HG03280 (cell line): ENCODE data around the gene SLC10A3.

ENCODE experiments used
- ATAC-seq: cut with Tn5 transposase; IDR thresholded peaks from one replicate; pipeline ENCODE4 v1.9.1; 2021; ENCODE audit warnings: mild to moderate bottlenecking, moderate library complexity; ENCODE audit not compliant: unreplicated experiment

The SLC10A3 gene

DNA sequence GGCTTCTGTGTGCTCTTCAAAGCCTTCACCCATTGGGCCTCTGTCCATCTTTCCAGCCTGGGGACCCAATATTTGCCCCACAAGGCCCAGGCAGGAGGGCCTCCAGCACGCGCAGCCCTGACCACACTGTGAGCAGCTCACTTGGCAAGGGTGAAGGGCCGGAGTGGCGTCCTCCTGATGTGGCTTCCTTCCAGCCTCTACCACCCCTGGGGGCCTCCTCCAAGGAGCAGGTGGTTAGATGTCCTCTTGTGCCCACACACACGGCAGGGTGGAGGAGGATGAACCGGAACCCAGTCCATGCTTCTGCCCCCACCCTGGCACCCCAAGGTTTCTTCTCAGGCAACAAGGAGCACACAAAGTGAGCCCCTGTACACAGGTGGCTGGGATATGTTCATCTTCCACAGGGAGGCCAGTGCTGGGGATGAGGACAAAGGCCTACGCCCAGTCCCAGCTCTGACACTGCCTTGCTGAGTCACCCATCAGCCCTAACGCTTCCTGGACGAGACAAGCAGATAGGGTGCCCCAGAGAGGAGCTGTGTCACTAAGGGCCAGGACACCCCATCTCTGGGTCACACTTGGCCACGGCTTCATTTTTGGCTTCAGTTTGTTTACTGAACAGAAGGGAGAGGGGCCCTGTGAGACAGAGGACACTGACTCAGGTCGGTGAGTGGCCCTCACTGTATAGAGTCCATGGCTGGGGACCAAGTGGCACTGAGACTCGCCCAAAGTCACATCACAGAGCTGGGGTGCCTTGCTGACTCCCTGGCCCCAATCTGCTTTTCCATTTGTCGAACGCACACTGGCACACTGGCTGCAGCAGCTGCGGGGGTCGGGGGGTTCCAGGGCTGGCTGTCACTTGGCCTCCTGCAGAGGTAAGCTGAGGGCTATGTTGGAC is 5.9 kb downstream of the SLC10A3 start:
- ATAC-seq, result no peak

DNA sequence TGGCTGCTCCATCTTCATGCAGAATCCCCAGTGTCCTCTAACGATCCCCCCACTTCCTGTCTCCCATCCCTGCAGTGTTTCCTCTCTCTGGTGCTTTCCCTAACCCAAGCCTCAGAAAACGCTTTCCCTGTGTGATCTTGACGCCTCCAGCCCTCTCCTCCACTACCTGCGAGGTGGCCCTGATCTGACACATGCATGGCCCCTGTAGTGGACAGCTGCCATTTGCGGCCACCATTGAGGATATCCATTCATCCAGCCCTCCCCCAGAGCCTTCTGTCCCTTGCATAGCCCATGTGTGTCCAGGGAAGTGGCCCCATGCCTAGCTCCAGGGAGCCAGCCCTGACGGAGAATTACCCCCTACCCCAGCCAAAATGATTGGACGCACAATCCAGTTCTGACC is 7.1 kb downstream of the SLC10A3 start:
- no peak for ATAC-seq

DNA sequence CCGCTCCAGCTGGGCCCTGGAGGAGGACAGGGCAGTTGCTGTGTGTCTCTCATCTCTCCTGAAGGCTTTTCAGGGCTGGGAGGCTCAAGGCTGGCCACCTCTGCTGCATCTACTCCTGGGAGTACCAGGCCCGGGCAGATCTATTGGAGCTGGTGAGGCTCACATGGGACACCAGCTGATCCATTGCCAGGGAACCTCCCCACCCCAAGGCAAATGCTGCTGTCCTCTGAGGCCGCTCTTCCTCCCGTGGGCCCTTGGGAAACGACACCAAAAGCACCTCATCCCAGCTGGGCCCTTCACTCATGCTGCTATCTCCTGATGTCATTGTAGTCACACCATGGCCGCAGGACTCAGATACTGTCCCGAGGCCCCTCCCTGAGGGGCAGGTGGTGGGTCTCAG is 7.6 kb downstream of the SLC10A3 start:
- ATAC-seq, result no peak

DNA sequence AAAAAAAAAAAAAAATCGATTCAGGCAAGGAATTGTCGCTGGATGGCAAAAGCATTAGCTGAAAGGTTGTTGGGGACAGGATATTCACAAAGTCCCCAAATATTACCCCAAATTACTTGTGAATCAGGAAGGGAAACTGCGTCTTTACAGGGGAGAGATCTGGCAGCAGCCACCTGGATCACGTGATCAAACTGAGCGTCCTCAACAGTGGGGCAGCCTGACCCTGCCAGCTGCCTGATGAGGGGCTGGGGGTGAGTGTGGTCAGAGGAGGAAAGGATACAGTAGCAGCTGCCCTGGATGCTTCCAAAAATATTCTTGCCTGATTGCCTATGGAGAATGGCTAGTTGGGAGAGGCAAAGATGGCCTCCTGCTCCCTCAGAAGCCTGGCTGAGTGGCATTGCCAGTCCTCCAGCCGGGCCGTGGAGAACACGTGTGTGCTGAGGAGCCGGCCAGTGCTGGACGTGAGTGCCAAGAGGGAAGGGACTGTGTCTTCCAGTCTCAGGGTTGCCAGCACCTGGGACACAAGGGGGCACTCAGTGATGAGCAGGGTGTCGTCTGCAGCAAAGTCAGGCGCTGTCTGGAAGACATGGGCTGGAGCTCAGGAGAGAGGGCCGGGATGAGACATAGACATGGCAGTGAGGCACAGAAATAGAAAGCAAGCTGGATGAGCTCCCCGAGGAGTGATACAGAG is 8.4 kb downstream of the SLC10A3 start:
- no peak for ATAC-seq

DNA sequence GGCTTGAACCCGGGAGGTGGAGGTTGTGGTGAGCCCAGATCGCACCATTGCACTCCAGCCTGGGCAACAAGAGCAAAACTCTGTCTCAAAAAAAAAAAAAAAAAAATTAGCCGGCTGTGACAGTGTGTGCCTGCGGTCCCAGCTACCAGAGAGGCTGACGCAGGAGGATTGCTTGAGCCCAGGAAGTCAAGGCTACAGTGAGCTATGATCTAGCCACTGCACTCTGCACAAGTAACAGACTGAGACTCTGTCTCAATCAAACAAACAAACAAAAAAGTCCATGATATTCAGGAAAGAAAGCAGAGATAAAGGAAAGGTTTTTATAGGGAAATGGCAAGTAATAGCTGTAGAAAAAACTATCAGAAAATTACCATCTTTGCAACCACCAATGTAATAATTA is 9.2 kb downstream of the SLC10A3 start:
- ATAC-seq, result no peak

DNA sequence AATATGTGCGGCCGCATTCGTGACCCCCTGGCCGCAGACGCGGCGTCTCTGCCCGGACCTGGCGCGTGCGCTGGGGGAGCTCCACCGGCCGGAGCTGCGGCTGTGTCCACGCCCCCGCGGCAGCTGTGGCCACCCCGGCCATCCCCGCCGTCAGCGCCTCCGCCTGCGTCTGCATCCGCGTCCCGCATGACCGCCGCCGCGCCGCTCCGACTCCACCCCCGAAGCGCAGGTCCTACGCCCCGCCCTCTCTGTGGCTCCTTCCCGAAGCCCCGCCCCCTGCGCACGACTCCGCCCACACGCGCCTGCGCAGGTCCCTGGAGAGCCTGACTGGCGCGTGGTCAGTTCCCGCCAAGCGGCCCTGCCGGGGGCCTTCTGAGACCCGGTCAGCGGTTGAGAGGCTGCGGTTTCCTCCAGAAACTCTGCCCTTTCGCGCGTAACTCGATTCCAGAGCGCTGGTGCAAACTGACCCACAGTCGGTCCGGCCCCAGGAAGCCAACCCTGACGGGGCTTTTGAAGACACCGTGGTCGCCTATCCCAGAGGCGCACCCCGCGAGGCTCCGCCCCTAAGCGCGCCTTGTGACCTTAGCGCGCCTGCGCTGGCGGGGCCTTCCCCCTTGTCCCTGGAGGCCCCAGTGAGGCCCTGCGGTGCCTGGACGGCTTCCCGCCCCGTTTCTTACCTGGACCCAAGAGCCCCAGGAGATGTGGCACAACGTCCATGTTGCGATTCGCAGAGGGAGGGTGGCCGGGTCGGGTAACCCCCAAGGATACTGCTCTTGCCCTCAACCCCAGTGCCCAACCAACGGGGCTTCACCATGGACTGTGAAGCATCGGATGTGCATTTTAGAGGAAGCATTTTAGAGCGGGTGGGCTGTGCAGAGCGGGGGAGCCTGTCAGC is 11.5 kb downstream of the SLC10A3 start, which contains the start of gene LAGE3:
Gene LAGE3, minus strand, starts transcription at position 554 of the 895 bp plus-strand sequence. Its CDS starts 366 bp downstream, at position 188.
- peak; percentile 81 for ATAC-seq

DNA sequence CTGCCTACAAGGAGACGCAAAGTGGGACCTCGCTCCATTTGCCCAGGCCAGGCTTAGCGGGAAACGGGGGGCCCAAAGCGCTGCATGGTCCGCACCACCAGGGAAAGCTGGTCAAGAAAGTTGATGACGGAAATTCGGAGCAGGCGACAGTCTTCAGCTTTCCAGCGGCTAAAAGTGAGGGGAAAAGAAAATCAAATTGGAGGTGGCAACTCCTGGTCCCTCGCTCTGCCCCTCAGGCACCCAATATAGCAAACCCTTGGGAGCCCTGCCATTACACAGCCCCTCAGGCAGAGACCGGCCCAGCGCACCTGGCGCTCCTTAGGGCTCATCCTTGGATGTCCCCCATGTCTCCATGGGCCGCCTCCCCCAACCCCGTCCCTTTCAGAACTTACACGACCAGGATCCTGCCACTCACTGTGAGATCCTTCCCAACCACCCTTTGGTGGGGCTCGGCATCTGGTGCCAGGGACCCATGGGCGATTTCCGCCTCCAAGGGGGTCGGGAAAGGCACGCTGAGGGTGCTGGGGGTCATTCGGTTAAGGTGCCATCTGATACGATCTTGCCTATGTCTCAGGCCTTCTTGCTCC is 12.4 kb downstream of the SLC10A3 start:
- ATAC-seq, result no peak

DNA sequence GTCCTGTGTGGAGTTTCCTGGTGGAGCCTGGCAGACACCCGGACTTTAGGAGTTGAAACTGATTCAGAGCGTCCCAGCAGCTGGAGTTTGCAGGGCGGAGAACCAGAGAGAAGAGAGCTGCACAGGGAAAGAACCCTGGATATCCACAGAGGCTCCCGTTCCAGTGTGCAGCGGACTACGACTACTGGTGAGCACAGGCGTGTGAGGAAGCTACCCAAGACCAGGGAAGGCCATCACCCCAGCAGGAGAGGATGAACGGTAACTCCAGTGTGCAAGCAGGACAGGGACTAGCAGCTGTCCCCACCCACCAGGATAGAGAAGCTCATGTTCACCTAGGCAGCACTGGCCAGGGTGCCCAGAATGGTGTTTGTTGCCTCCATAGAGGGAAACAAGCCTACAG is 13.6 kb downstream of the SLC10A3 start:
- ATAC-seq, result no peak

DNA sequence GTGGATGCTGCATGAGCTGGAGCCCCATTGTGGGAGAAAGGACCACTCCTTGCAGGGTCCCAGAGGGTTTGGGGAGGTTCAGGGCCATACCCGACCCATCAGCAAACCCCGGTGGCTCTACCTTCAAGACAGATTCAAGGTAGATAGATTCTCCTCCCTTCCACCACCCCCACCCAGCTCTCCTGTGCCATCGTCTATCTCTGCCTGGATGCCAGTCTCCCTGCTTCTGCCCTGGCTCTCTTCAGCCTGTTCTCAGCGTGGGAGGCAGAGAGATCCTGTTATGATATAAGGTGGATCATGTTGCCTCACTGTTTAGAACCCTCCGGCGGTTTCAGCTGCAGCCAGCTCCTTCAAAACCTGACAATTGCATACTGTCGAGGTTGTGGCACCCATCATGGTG is 16.7 kb downstream of the SLC10A3 start:
- ATAC-seq, result no peak

DNA sequence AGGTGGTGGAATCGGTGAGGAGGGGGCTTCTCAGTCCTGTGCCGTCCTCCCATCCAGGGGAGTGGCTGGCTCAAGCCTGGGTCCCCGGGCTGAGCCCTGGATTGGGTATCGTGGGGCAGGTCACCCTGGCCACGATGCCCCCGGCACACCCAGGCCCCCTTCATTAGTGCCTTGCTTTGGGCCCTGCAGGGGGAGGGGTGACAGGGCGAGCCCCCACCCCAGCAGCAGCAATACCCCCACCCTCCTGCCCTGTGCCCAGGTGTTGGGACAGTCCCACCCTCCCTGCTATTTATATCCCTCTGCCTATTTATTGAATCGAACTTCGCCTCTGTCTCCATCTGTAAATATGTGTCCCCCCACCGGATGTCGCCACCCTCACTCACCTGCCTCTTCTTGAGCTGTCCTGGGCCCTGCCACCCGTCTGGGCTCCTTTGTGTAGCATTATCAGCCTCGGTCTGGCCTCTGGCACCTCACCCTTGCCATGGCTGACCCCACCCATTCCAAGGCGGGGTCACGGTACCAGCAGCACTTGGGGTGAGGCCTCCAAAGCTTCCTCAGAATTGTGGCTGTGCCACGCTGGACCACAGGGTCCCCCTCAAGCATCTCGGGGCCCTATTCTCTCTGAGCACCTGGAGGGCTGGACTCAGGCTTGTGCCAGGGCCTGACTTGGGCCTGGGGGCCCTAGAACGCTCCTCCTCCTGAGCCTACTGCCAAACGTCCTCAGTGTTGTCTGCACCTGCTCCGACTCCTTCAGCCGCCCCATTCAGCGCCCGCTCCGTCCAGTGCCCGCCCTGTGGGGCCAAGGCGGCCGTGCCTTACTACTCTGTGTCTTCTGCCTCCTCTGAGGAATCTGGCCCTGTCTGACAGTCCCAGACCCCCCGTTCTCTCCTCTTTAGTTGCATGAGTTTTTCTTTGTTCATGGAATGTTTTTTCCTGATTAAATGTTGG is 17.5 kb downstream of the SLC10A3 start:
- no peak for ATAC-seq

DNA sequence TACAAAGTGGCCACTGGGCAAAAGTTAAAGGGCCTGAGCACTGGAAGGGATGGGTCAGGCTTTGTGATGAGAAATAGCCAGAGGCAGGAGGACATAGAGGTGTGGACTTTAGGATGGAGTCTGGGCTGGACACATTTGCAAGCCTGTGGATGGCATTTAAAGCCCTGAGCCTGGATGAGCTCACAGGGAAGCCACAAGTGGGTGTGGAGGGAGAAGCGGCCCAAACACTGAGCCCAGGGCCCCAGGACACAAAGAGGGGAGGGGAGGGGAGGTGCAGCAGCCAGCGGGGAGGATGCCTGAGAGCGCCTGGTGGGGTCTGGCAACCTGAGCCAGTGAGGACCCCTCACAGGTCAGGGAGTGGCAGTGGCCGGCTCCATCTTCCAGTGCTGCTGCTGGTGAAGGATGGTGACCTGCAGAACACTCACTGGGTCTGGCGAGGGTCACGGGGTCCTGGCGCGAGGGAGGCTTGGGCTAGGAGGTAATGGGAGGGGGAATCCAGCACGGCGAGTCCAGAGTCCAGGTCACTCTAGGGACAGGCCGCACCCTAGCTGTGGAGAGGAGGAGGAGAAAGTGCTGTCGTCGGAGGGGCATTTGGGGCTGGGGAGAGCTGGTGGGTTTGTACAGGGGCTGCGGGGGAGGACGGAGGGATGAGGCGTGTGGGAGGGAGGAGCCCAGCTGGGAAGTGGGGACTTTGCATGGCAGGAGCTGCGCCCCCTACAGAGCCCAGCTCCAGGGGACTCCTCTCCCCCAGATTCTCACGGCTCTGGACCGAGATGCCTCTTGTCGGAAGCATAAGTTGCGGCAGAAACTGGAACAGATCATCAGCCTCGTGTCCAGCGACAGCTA is 18.4 kb downstream of the SLC10A3 start:
- no peak for ATAC-seq

DNA sequence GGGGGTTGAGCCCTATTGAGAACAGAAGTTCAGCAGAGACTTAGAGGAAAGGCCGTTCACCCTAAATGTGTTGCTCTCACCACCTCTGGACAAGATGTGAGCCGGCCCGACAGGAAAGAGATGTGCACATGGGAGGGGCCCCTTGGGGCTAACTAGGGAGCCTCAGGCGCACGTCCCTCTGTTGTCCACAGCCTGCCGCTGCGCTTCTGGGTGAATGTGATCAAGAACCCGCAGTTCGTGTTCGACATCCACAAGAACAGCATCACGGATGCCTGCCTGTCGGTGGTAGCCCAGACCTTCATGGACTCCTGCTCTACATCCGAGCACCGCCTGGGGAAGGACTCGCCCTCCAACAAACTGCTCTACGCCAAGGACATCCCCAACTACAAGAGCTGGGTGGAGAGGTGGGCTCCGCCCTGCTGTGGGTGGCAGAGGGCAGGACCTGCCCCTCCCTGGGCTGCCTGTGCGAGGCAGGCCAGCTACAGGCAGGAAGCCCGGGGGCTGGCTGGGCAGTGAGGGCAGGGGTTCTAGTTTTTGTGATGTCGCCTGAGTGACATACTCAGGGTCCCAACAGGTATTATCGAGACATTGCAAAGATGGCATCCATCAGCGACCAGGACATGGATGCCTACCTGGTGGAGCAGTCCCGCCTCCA is 19.4 kb downstream of the SLC10A3 start:
- ATAC-seq, result no peak

DNA sequence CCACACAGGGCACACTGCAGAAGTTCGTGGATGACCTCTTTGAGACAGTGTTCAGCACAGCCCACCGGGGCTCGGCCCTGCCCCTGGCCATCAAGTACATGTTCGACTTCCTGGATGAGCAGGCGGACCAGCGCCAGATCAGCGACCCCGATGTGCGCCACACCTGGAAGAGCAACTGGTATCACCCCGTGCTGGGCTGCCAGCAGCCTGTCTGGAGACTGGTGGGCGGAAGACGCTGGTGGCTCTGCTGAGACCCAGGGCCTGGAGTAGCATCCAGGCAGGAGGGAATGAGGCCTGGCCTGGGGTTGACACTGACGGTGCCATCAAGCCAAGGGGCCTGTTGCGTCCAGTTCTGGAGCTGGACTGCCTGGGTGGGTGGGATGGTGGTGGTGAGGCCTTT is 20.0 kb downstream of the SLC10A3 start:
- no peak for ATAC-seq

DNA sequence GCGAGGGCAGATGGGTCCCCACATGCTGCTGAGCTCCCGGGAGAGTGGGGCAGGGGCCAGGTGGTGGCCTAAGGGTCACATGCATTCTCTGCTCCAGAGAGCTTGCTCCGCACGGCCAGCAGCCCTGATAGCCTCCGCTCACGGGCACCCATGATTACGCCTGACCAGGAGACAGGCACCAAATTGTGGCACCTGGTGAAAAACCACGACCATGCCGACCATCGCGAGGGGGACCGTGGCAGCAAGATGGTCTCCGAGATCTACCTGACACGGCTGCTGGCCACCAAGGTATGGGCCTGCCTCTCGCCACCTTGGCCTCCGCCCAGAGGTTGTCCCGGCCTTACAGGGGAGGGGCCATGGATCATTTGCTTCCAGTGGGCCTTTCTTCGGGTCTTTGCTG is 20.5 kb downstream of the SLC10A3 start:
- no peak for ATAC-seq

DNA sequence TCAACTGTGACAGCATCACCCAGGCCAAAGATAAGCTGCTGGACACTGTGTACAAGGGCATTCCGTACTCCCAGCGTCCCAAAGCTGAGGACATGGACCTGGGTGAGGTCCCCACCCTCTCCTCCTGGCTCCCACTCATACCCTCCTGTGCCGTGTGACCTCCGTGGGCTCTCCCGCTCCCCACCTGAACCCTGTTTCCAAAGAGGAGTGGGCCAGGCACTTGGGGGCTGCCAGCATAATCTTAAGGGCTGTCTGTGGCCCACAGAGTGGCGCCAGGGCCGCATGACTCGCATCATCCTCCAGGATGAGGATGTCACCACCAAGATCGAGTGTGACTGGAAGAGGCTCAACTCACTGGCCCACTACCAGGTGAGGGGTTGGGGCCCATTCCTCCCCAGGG is 21.3 kb downstream of the SLC10A3 start:
- ATAC-seq, result no peak

DNA sequence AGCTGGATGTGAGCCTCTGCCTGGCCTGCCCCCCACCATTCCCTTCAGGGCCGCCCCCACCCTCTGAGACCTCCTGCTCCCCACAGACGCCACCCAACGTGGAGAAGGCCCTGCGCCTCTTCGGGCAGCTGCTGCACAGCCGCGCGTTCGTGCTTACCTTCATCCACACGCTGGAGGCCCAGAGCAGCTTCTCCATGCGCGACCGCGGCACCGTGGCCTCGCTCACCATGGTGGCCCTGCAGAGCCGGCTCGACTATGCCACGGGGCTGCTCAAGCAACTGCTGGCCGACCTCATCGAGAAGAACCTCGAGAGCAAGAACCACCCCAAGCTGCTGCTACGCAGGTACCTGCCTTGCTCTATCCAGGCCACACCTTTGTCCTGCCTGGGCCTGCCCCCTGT is 22.2 kb downstream of the SLC10A3 start:
- ATAC-seq, result no peak

DNA sequence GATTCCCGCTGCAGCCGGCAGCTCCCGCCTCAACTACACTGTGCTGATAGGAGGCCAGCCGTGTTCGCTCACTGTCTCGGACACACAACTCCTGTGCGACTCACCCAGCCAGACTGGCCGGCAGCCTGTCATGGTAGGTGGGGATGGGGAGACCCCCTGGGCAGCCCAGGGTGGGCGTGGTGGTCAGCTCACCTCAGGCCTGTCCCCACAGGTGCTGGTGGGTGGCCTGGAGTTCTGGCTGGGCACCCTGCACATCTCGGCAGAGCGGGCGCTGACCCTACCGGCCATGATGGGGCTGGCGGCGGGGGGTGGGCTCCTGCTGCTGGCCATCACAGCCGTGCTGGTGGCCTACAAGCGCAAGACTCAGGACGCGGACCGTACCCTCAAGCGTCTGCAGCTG is 22.9 kb downstream of the SLC10A3 start:
- no peak for ATAC-seq

DNA sequence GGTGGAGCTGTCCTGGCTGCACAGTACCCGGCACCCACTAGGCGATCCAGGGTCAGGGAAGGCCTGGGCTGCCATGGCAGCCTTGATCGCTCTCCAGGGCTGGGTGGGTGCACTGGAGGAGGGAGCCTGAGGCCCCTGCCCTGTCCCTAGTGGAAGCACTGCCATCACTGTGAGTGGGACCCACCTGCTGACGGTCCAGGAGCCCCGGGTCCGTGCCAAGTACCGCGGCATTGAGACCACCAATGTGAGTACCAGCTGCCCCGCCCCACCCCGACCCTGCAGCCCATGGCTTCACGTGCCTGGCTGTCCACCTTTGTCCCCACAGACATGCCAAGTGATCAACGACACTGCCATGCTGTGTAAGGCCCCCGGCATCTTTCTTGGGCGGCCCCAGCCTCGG is 23.5 kb downstream of the SLC10A3 start:
- ATAC-seq, result no peak
